Fibroblast of upper back skin (primary cell): ENCODE measurements around the gene SPATA9.

Experiments used
- DNase-seq: peaks from one replicate; pipeline ENCODE4 v3.0.0-alpha.2; 2013

Gene SPATA9

DNA sequence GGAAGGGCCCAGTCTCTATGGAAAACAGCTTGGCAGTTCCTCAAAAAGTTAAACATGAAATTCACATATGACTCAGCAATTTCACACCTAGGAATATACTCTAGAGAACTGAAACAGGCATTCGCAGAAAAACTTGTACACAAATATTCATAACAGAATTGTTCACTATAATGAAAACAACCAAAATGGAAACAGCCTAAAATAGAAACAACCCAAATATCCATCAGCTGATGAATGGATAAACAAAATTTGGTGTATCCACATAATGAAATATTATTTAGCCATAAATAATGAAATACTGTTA, 67.7 kb downstream of the SPATA9 start:
- DNase-seq, result no peak

- no peak for DNase-seq
Measured at GRCh38 chr5:95613514-95613913, 69.3 kb downstream of the SPATA9 start.

DNA sequence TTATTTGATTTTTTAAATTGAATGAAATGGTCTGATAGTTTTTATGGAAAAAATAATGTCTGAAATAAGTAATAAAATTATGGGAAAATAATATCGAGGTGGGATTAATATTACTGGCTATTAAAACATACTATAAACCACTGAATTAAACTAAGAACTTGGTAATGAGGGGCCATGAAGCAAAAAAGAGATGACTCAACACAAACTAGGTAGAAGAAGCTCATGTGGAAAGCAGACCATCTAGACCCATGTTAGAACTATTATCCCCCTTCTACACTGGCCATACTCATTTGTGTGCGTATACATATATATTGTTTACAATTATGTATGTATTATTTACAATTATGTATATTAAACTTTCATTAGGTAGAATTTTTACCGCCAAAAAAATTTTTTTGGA, 71.4 kb downstream of the SPATA9 start:
- DNase-seq, result no peak

DNA sequence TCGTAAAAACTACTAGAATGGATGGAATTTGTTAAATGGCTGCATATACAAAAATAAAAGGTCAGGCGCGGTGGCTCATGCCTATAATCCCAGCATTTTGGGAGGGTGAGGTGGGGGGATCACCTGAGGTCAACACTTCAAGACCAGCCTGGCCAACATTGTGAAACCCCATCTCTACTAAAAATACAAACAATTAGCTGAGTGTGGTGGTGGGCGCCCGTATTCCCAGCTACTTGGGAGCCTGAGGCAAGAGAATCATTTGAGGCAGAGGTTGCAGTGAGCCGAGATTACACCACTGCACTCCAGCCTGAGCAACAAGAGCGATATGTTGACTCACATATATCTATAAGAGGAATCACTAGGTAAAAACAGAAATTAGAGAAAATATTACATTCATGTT, 72.2 kb downstream of the SPATA9 start:
- no peak for DNase-seq

DNA sequence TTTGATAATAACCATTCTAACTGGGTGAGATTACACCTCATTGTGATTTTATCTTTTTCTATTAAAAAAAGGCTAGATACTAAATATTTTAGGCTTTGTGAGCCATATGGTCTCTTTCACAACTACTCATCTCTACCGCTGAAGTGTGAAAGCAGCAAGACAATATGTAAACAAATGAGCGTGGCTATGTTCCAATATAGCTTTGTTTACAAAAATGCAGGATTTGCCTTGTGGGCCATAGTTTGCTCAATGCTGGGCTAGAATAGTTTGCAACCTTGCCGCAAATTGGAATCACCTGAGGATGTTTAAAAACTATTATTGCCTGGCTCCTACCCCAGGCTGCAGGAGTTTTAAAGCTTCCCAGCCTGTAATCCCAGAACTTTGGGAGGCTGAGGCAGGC, 73.1 kb downstream of the SPATA9 start:
- DNase-seq, result no peak
